CD14-positive monocyte (primary cell): ENCODE measurements around the gene LRSAM1. TPM values are rescaled to one million over a fixed set of nuclear protein-coding genes. Genes with fewer than 3 reads are reported as not detected.

ENCODE experiments used
- DNase-seq, 3 donors: peaks; one replicate each; pipeline ENCODE4 v3.0.0-alpha.2; 2011 to 2022
- H2AFZ ChIP-seq: 2 replicates; pipeline ENCODE4 v1.6.0; 2012; ENCODE audit warnings: mild to moderate bottlenecking, low read depth, low read length, inconsistent platforms; ENCODE audit not compliant: insufficient read depth, poor library complexity, severe bottlenecking
- H3K27ac ChIP-seq, 2 donors: 1 replicate in 1 of 2; 2 replicates in 1 of 2; pipeline ENCODE4 v1.5.1; 2012 to 2013; ENCODE audit warnings: low read length in 2 of 2, control low read depth in 1 of 2, inconsistent platforms in 1 of 2, low read depth in 1 of 2, mild to moderate bottlenecking in 1 of 2
- H3K27me3 ChIP-seq, 2 donors: one replicate each; pipeline versions ENCODE4 v1.6.0 to v1.6.1; 2011 to 2013; ENCODE audit warnings: low read length in 2 of 2; ENCODE audit not compliant: control insufficient read depth in 2 of 2, insufficient read depth in 2 of 2
- H3K36me3 ChIP-seq, 2 donors: replicated peaks in 1 of 2; 1 replicate in 1 of 2; 2 replicates in 1 of 2; pipeline versions ENCODE4 v1.5.1 to v1.6.1; 2012 to 2013; ENCODE audit warnings: low read length in 2 of 2, control low read depth in 1 of 2, inconsistent platforms in 1 of 2, mild to moderate bottlenecking in 1 of 2; ENCODE audit not compliant: insufficient read depth in 2 of 2, control insufficient read depth in 1 of 2
- H3K4me1 ChIP-seq, 2 donors: 1 replicate in 1 of 2; 2 replicates in 1 of 2; pipeline versions ENCODE4 v1.5.1 to v1.6.1; 2012 to 2013; ENCODE audit warnings: low read length in 2 of 2, control low read depth in 1 of 2, inconsistent platforms in 1 of 2, mild to moderate bottlenecking in 1 of 2, moderate library complexity in 1 of 2; ENCODE audit not compliant: insufficient read depth in 2 of 2, control insufficient read depth in 1 of 2
- H3K4me2 ChIP-seq: replicated peaks from 2 replicates; pipeline ENCODE3; 2012; ENCODE audit warnings: low read length, moderate library complexity, mild to moderate bottlenecking; ENCODE audit not compliant: poor library complexity, severe bottlenecking; ENCODE audit errors: extremely low read depth
- H3K4me3 ChIP-seq, 3 experiments: fragments of 200-600 bp in 1 of 3; sonication (generic) in 1 of 3; replicated peaks in 1 of 3; 1 replicate in 2 of 3; 2 replicates in 1 of 3; pipeline ENCODE4 v1.5.1; 2011 to 2013; ENCODE audit warnings: low read length in 3 of 3, mild to moderate bottlenecking in 3 of 3, control low read depth in 2 of 3, low read depth in 2 of 3, inconsistent platforms in 1 of 3, moderate library complexity in 1 of 3
- H3K79me2 ChIP-seq: 2 replicates; pipeline ENCODE4 v1.6.0; 2012; ENCODE audit warnings: mild to moderate bottlenecking, control low read depth, inconsistent platforms, low read length, moderate library complexity; ENCODE audit not compliant: insufficient read depth
- H3K9ac ChIP-seq: 2 replicates; pipeline ENCODE4 v1.6.0; 2017; ENCODE audit warnings: low read length, mild to moderate bottlenecking; ENCODE audit not compliant: insufficient read depth, poor library complexity, severe bottlenecking
- H3K9me3 ChIP-seq, 2 donors: replicated peaks in 1 of 2; 1 replicate in 1 of 2; 2 replicates in 1 of 2; pipeline versions ENCODE4 v1.5.1 to v1.6.1; 2012 to 2013; ENCODE audit warnings: low read length in 2 of 2, control low read depth in 1 of 2; ENCODE audit not compliant: control insufficient read depth in 1 of 2, insufficient read depth in 1 of 2
- H4K20me1 ChIP-seq: 2 replicates; pipeline ENCODE4 v1.6.0; 2012; ENCODE audit warnings: mild to moderate bottlenecking, low read length, control low read depth, moderate library complexity; ENCODE audit not compliant: insufficient read depth
- H3K27ac Mint-ChIP-seq, 7 donors: one replicate each; pipeline ENCODE4 v1.8.0; 2020; ENCODE audit warnings: mild to moderate bottlenecking in 7 of 7, mixed read lengths in 7 of 7, moderate library complexity in 6 of 7, inconsistent platforms in 2 of 7
- H3K27me3 Mint-ChIP-seq, 3 donors: one replicate each; pipeline ENCODE4 v1.8.0; 2021 to 2022; ENCODE audit warnings: low read depth in 3 of 3, mild to moderate bottlenecking in 3 of 3, mixed read lengths in 3 of 3, moderate library complexity in 3 of 3, inconsistent platforms in 1 of 3
- H3K36me3 Mint-ChIP-seq, 2 donors: one replicate each; pipeline ENCODE4 v1.8.0; 2020; ENCODE audit warnings: mixed read lengths in 2 of 2, inconsistent platforms in 1 of 2, mild to moderate bottlenecking in 1 of 2
- H3K4me1 Mint-ChIP-seq: one replicate; pipeline ENCODE4 v1.8.0; 2020; ENCODE audit warnings: mild to moderate bottlenecking, mixed read lengths
- H3K4me3 Mint-ChIP-seq, 2 donors: one replicate each; pipeline ENCODE4 v1.8.0; 2020; ENCODE audit warnings: mild to moderate bottlenecking in 2 of 2, mixed read lengths in 2 of 2, moderate library complexity in 1 of 2
- H3K9me3 Mint-ChIP-seq, 7 donors: one replicate each; pipeline ENCODE4 v1.8.0; 2020 to 2022; ENCODE audit warnings: mixed read lengths in 7 of 7, mild to moderate bottlenecking in 6 of 7, moderate library complexity in 6 of 7, inconsistent platforms in 2 of 7
- CTCF ChIP-seq: fragments of 200-600 bp; IDR thresholded peaks from one replicate; pipeline ENCODE4 v1.8.0; 2022; ENCODE audit warnings: antibody characterized with exemption, mild to moderate bottlenecking
- WGBS: methylation state at CpG from one replicate; pipeline ENCODE4 v1.1.5; 2013; ENCODE audit warnings: missing lambda C conversion rate; ENCODE audit not compliant: insufficient coverage; 5-methylcytosine and 5-hydroxymethylcytosine counted together
- intact Hi-C, 2 donors: fragments of 100-400 bp; cut with micrococcal nuclease; formaldehyde crosslinking; loops; one replicate each; pipeline versions ENCODE4 v1.15.0 to v1.15.1; 2023
- polyA plus RNA-seq, 3 donors: library from polyadenylated mRNA; depleted of rRNA in 1 of 3; unstranded in 2 of 3; stranded (reverse) in 1 of 3; fragments of 300-500 nt in 2 of 3; fragments of >200 nt in 1 of 3; fragmentation: Illumina TruSeq in 2 of 3; gene quantifications; 1 replicate in 2 of 3; 2 replicates in 1 of 3; pipeline ENCODE4 v1.2.3, GENCODE V29; 2012 to 2021

LRSAM1 gene
- polyA plus RNA-seq, 3 donors = 6.0 to 19.8 (median 8.2) TPM

- Histone ChIP-seq H3K4me2 (peak overlapping the region; percentile 98), H3K9me3 (no peaks in the 10 kb centered on the region), H3K4me1 (peaks cover 59 to 63% of the 10 kb centered on the region in 2 donors), H3K9ac (no peak overlapping the region), H3K36me3 (peaks cover 21 to 33% of the 10 kb centered on the region in 2 donors), H3K79me2 (peaks cover 55% of the 10 kb centered on the region), H2AFZ (no peak overlapping the region), H3K27ac (no peak overlapping the region), H3K27me3 (no peaks in the 10 kb centered on the region), H3K4me3 (peak overlapping the region in 1 of 3 experiments; percentile 97), H4K20me1 (peaks cover 33% of the 10 kb centered on the region)
- Mint-ChIP-seq H3K36me3 (peaks cover 30 to 51% of the 10 kb centered on the region in 2 donors), H3K9me3 (no peaks in the 10 kb centered on the region), H3K4me3 (no peak overlapping the region), H3K27ac (peak overlapping the region in 4 of 7 donors; percentile 18 to 92 (median 41)), H3K4me1 (peaks cover 57% of the 10 kb centered on the region), H3K27me3 (peaks cover 0 to 1% (median 0%) of the 10 kb centered on the region in 3 donors)
- 100% methylated on average over 3 of the region's 4 CpGs for WGBS
- intact Hi-C loops = loop anchor here (10.0 kb wide), 1 partner anchor 228 kb away; no protein-coding TSS in a partner anchor
- no peak for TF ChIP-seq CTCF
- DNase-seq = no peak
Measured at GRCh38 chr9:127452691-127453090, 1.4 kb downstream of the LRSAM1 start.

- Histone ChIP-seq H3K4me1 (peaks cover 40 to 42% of the 10 kb centered on the region in 2 donors), H3K9me3 (no peaks in the 10 kb centered on the region), H3K27ac (peak overlapping the region; percentile 15 to 72), H4K20me1 (peaks cover 5% of the 10 kb centered on the region), H3K4me3 (peak overlapping the region in 1 of 3 experiments; percentile 57), H3K9ac (peak overlapping the region; percentile 16), H3K4me2 (peak overlapping the region; percentile 53), H2AFZ (peak overlapping the region; percentile 69), H3K36me3 (peaks cover 21 to 31% of the 10 kb centered on the region in 2 donors), H3K79me2 (peaks cover 27% of the 10 kb centered on the region), H3K27me3 (no peaks in the 10 kb centered on the region)
- TF ChIP-seq CTCF = no peak
- Mint-ChIP-seq H3K4me1 (peaks cover 32% of the 10 kb centered on the region), H3K4me3 (peak overlapping the region; percentile 24 to 65), H3K36me3 (peaks cover 28 to 46% of the 10 kb centered on the region in 2 donors), H3K27me3 (peaks cover 0 to 1% (median 0%) of the 10 kb centered on the region in 3 donors), H3K9me3 (no peaks in the 10 kb centered on the region), H3K27ac (peak overlapping the region; percentile 82 to 93 (median 89))
- intact Hi-C loops = loop anchor here (10.0 kb wide), 1 partner anchor 231 kb away; no protein-coding TSS in a partner anchor
- 30% methylated on average over 4 of the region's 6 CpGs for WGBS
- peak; percentile 63 to 69 (median 67) for DNase-seq
Measured at GRCh38 chr9:127455324-127455992, 4.1 kb downstream of the LRSAM1 start.
